ENCODE data around the gene ADPRHL1.

The ADPRHL1 gene

GRCh38 chr13:113430378-113431110 lies 22.7 kb downstream of the ADPRHL1 start:
- DNase-seq (ENCODE audit: low read depth): no peak

GRCh38 chr13:113429608-113429985 lies 23.7 kb downstream of the ADPRHL1 start:
- DNase-seq (ENCODE audit: low read depth): no peak

- DNase-seq (ENCODE audit: low read depth): no peak
Observed at GRCh38 chr13:113428871-113429607, 24.2 kb downstream of the ADPRHL1 start.

GRCh38 chr13:113428469-113428865 lies 24.8 kb downstream of the ADPRHL1 start:
- no peak for DNase-seq (ENCODE audit: low read depth)

- no peak for DNase-seq (ENCODE audit: low read depth)
Observed at GRCh38 chr13:113427562-113428468, 25.5 kb downstream of the ADPRHL1 start.

GRCh38 chr13:113426591-113426986 lies 26.7 kb downstream of the ADPRHL1 start:
- no peak for DNase-seq (ENCODE audit: low read depth)

- DNase-seq (ENCODE audit: low read depth): no peak
Observed at GRCh38 chr13:113425941-113426590, 27.2 kb downstream of the ADPRHL1 start.

GRCh38 chr13:113423520-113424163 lies 29.6 kb downstream of the ADPRHL1 start:
- no peak for DNase-seq (ENCODE audit: low read depth)

GRCh38 chr13:113422807-113423519 lies 30.3 kb downstream of the ADPRHL1 start:
- DNase-seq (ENCODE audit: low read depth): no peak

GRCh38 chr13:113421673-113422270 lies 31.5 kb downstream of the ADPRHL1 start:
- no peak for DNase-seq (ENCODE audit: low read depth)

- DNase-seq (ENCODE audit: low read depth): no peak
Observed at GRCh38 chr13:113420833-113421600, 32.3 kb downstream of the ADPRHL1 start.

- no peak for DNase-seq (ENCODE audit: low read depth)
Observed at GRCh38 chr13:113420232-113420631, 33.1 kb downstream of the ADPRHL1 start.

GRCh38 chr13:113419531-113420193 lies 33.6 kb downstream of the ADPRHL1 start:
- no peak for DNase-seq (ENCODE audit: low read depth)

- DNase-seq (ENCODE audit: low read depth): no peak
Observed at GRCh38 chr13:113418722-113419049, 34.6 kb downstream of the ADPRHL1 start.

GRCh38 chr13:113417836-113418721 lies 35.2 kb downstream of the ADPRHL1 start:
- no peak for DNase-seq (ENCODE audit: low read depth)

- DNase-seq (ENCODE audit: low read depth): no peak
Observed at GRCh38 chr13:113417008-113417751, 36.1 kb downstream of the ADPRHL1 start.

GRCh38 chr13:113415825-113416224 lies 37.5 kb downstream of the ADPRHL1 start:
- no peak for DNase-seq (ENCODE audit: low read depth)
